ENCODE data around the gene CDH11. TPM values are rescaled to one million over a fixed set of nuclear protein-coding genes. Genes with fewer than 3 reads are reported as not detected.

CDH11 gene
- polyA plus RNA-seq, 1 donor (not counting 4 experiments of a cell fraction or from before 2014, with no cell fraction given) = 36.8 TPM

DNA sequence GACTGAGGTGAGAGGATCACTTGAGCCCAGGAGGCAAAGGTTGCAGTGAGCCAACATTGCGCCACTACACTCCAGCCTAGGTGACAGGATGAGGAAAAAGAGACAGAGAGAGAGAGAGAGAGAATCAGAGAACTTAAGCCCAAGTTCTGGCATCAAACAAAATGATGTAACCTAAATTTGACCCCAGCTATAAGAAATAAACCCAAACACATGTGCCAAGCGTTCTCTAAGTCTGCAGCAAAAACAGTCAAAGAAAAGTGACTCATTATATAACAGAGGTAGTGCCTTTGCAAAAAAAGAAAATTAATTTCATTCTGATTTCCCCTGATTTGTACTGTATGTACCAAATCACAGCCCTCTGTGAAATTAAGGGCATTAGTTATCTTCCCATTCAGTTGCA, 89.5 kb downstream of the CDH11 start:
- Histone ChIP-seq H3K9ac (ENCODE audit: control insufficient read depth, extremely low read depth, insufficient read depth, low read length) (no peak overlapping the region), H3K4me2 (ENCODE audit: control insufficient read depth, extremely low read depth, insufficient read depth, low read depth, low read length) (no peak overlapping the region), H3K4me1 (ENCODE audit: control insufficient read depth, extremely low read depth, insufficient read depth, low read length) (no peaks in the 10 kb centered on the region), H3K9me1 (ENCODE audit: control insufficient read depth, extremely low read depth, insufficient read depth, low read length) (no peaks in the 10 kb centered on the region), H3K79me2 (ENCODE audit: control insufficient read depth, insufficient read depth, low read length) (peaks cover 35% of the 10 kb centered on the region), H4K20me1 (ENCODE audit: control insufficient read depth, extremely low read depth, insufficient read depth, low read length) (no peaks in the 10 kb centered on the region), H3K27me3 (ENCODE audit: control insufficient read depth, extremely low read depth, insufficient read depth, low read length) (no peaks in the 10 kb centered on the region), H3K4me3 (ENCODE audit: control insufficient read depth in 2 of 3, extremely low read depth in 1 of 3, insufficient read depth in 2 of 3, low read depth in 1 of 3, low read length in 3 of 3) (no peak overlapping the region), H3K27ac (ENCODE audit: control insufficient read depth, insufficient read depth, low read length) (no peak overlapping the region), H3K36me3 (ENCODE audit: control insufficient read depth in 2 of 2, extremely low read depth in 1 of 2, insufficient read depth in 2 of 2, low read length in 2 of 2) (no peaks in the 10 kb centered on the region), H2AFZ (ENCODE audit: control insufficient read depth, low read length) (no peak overlapping the region), H3K9me3 (ENCODE audit: control insufficient read depth, low read depth, low read length) (no peaks in the 10 kb centered on the region)
- dilution Hi-C loops (cut with MboI; ENCODE audit: extremely low pct_ligation_motif_present, low sequenced_read_pairs) = no loop called here
- DNase-seq (ENCODE audit: low read depth, low spot score) (no peak), FAIRE-seq (no peak)
- TF ChIP-seq, protein P1, sequence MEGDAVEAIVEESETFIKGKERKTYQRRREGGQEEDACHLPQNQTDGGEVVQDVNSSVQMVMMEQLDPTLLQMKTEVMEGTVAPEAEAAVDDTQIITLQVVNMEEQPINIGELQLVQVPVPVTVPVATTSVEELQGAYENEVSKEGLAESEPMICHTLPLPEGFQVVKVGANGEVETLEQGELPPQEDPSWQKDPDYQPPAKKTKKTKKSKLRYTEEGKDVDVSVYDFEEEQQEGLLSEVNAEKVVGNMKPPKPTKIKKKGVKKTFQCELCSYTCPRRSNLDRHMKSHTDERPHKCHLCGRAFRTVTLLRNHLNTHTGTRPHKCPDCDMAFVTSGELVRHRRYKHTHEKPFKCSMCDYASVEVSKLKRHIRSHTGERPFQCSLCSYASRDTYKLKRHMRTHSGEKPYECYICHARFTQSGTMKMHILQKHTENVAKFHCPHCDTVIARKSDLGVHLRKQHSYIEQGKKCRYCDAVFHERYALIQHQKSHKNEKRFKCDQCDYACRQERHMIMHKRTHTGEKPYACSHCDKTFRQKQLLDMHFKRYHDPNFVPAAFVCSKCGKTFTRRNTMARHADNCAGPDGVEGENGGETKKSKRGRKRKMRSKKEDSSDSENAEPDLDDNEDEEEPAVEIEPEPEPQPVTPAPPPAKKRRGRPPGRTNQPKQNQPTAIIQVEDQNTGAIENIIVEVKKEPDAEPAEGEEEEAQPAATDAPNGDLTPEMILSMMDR (optimal IDR thresholded peaks at IDR 0.05 in 1 of 3, IDR thresholded peaks at IDR 0.05 in 1 of 3, conservative IDR thresholded peaks at IDR 0.05 in 1 of 3; ENCODE audit: extremely low read depth in 1 of 3, insufficient read depth in 2 of 3, low read length in 3 of 3) = no peak
- TF ChIP-seq EZH2 (IDR thresholded peaks at IDR 0.05; ENCODE audit: low read length) = no peak

DNA sequence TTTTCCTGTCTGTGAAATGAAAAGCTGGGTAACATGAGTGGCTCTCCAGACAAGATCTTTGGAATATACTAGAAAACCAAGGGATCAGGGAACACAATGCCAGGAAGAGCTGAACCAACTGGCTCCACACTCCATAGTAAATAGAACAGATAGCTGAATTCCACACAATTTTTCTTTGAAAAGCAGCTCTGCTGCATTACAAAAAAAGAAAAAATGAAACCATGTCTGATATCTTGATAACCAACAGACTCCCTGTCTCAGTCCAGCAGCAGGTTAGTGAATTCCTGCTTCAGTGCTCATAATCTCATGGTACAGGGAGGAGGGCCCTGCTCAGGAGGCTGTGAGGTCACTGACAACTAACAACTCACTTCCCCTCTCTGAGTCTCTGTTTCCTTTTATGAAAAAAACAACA, 97.1 kb downstream of the CDH11 start:
- Histone ChIP-seq H3K9me3 (ENCODE audit: control insufficient read depth, low read depth, low read length) (no peaks in the 10 kb centered on the region), H3K9ac (ENCODE audit: control insufficient read depth, extremely low read depth, insufficient read depth, low read length) (no peak overlapping the region), H3K79me2 (ENCODE audit: control insufficient read depth, insufficient read depth, low read length) (peaks cover 20% of the 10 kb centered on the region), H3K36me3 (ENCODE audit: control insufficient read depth in 2 of 2, extremely low read depth in 1 of 2, insufficient read depth in 2 of 2, low read length in 2 of 2) (no peaks in the 10 kb centered on the region), H3K4me2 (ENCODE audit: control insufficient read depth, extremely low read depth, insufficient read depth, low read depth, low read length) (no peak overlapping the region), H2AFZ (ENCODE audit: control insufficient read depth, low read length) (no peak overlapping the region), H3K27me3 (ENCODE audit: control insufficient read depth, extremely low read depth, insufficient read depth, low read length) (no peaks in the 10 kb centered on the region), H3K4me1 (ENCODE audit: control insufficient read depth, extremely low read depth, insufficient read depth, low read length) (no peaks in the 10 kb centered on the region), H3K27ac (ENCODE audit: control insufficient read depth, insufficient read depth, low read length) (no peak overlapping the region), H4K20me1 (ENCODE audit: control insufficient read depth, extremely low read depth, insufficient read depth, low read length) (no peaks in the 10 kb centered on the region), H3K4me3 (ENCODE audit: control insufficient read depth in 2 of 3, extremely low read depth in 1 of 3, insufficient read depth in 2 of 3, low read depth in 1 of 3, low read length in 3 of 3) (no peak overlapping the region), H3K9me1 (ENCODE audit: control insufficient read depth, extremely low read depth, insufficient read depth, low read length) (no peaks in the 10 kb centered on the region)
- no peak for FAIRE-seq
- DNase-seq (ENCODE audit: low read depth, low spot score) = no peak
- TF ChIP-seq, protein P1 (optimal IDR thresholded peaks at IDR 0.05 in 1 of 3, IDR thresholded peaks at IDR 0.05 in 1 of 3, conservative IDR thresholded peaks at IDR 0.05 in 1 of 3; ENCODE audit: extremely low read depth in 1 of 3, insufficient read depth in 2 of 3, low read length in 3 of 3) = no peak
- no peak for TF ChIP-seq EZH2 (IDR thresholded peaks at IDR 0.05; ENCODE audit: low read length)
- dilution Hi-C loops (cut with MboI; ENCODE audit: extremely low pct_ligation_motif_present, low sequenced_read_pairs) = no loop called here
